ENCODE results near the gene TP53I3.
A peak's percentile ranks its signal among the peaks of the same experiment; 100 is the strongest.
"Not testable (repeated sequence)": the region's sequence is repeated elsewhere in the genome, so short reads cannot be mapped to it uniquely, and the experiment has no call there.

Gene TP53I3

DNA sequence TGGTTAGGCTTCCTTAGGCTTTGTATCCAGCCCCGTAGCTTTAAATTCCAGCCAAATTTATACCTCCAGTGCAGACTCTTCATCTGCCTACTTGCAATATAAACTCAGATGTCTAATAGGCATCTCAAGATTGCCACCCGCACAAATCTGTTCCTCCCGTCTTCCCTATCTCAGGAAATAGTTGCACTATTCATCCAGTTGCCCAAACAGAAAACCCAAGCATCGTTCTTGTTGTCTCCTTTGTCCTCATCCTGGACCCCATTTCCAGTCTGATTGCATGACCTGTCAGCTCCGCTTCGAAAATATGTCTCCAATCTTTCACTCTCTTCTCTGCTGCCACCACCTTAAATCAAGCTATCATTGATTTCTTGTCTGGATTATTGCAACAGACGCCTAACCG is 32.8 kb downstream of the TP53I3 start:
- DNase-seq = no peak

DNA sequence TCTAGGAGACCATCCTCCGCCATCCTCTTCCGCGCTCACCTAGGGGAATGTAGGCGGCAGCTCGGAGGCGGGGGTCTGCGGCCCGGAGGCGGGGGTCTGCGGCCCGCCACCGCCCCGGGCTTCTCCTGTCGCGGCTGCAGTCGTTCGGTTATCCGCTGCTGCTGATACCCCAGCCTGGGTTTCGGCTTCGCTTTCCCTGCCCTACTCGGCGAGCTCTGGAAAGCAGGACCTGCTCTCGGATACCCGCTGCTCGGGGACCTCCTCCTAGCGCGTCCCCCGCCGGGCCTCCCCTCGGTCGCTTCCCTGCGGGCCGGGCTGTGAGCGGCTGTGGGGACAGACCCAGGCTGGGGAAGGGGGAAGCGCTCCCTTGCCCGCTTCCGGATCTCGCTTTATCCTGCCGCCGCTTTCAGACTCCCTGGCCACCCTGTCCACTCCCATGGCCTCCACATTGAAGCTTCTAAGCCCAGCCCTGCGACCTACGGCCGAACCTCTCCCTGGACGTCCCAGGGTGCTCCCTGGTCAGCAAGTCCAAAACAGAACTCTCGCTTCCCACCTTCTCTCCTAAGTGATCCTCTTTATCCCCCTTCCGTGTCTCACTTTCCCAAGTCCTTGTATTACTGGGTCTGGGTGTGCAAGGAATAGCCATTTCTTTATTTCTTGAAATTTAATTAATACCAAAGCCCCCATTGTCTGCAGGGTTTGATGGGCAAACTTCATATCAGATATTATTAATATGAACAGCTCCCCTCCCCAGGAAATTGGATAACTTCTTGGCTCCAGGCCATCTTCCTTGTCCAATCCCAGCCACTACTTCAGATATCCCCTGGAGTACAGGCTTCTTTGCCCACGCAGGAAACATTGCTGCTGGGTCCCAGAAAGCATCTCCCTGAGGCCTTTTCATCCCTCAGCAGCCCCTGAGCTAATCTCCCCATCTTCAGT is 34.3 kb downstream of the TP53I3 start:
- no peak for DNase-seq

DNA sequence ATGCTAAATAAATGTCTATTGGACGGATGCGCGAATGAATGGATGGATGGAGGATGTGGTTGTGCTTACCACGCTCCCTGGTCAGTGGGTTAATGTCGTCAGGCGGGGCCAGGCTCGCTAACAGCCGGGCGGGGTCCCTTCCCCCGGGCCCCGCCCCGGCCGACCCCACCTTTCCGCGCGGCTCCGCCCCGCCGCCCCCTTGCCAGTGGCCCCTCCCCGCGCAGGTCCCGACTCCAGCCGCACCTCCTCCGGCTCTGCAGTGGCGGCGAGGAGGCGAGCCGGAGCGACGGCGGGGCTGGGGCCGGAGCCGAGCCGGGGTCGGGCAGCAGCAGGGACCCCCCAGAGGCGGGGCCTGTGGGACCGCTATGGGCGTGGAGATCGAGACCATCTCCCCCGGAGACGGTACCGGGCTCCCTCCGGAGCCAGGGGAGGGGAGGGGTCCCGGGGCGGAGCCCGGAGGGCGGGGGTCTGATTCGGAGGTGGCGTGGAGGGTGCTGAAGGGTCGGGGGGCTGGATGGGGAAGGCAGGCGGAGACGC is 35.1 kb downstream of the TP53I3 start, which contains the start of gene FKBP1B:
TSS of gene FKBP1B (plus strand) at position 257 of the 537 bp plus-strand sequence. CDS start at position 366, 109 bp downstream.
- no peak for DNase-seq

DNA sequence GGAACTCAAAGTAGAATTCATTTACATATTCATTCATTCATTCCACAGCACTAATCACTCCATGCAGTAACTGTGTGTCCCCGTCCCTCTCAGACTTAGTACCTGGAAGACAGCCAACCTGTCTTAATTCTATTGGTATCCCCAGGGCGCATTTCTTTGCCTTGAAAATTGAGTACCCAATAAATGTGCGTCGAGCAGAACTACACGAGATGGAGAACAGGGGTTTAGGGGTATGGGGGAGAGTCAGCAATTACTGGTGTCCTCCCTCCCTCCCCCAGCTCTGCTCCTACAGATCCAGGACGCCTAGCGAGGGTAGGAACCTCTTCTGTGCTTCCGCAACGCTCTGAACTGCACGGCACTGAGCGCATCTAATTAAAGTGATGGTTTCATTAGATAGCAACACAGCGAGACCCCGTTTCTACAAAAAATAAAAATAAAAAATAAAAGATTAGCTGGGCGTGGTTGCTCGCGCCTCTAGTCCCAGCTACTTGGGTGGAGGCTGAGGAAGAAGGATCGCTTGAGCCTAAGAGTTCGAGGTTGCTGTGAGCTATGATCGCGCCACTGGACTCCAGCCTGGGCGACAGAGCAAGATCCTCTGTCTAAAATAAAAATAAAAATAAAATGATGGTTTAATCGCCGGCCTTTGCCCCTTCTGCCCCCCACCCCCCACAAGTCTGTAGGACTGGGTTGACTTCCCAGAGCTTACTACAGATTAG is 35.7 kb downstream of the TP53I3 start:
- DNase-seq = no peak

DNA sequence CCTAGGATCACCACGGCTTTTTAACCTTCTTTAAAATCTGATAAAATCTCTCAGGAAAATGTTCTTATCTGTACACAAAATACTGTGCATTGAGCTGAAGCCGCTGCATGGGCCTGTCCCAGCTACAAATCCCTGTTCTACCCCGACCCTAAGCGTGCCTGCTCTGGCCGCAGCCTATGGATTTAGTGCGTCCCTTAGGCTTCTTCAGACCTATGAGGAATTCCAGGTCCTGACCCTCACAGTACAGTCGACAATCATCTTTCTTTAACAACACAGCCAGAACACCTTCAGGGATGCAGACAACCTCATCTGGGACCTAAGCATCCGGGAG is 37.0 kb downstream of the TP53I3 start:
- DNase-seq = no peak

DNA sequence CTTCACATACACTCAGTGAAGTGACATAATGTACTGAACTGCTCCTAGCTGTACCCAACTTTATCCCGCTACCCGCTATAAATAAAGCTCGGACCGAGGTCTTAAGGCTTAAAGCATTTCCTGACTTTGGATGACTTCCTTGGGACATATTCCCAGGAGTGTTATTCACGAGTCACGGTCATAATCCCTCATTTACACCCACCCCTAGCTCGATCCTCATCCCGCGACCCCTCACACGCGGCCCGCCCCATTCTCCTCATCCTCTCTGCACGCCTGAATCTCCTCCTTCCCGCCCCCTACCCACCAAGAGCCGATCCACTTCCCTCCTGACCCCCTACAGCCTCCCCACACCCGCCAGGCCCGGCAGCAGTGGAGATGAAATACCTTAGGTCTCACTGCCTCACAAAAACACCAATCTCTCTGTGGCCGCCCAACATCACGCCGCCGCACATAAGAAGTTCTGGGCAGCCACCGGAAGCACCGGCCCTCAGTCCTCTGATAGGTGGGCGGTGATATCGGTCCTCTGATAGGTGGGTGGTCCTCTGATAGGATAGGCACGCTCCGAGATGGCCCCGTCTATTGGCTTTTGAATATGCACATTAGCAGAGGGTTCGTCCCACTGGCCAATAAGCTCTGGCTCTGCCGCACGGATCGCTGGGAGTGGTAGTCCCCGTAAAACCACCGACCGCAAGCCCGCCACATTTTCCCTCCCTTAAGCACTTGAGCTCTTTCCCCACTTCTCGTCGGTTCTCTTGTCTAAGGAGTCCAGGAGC is 37.5 kb downstream of the TP53I3 start, which contains the start of gene WDCP:
TSS of gene WDCP (minus strand) at position 462 of the 773 bp plus-strand sequence. CDS start 7,897 bp downstream, outside the sequence.
- peak; percentile 99 for DNase-seq

- no peak for DNase-seq
These were observed 38.1 kb downstream of the TP53I3 start for GRCh38 chr2:24046599-24046929.

- DNase-seq = no peak
These were observed 38.8 kb downstream of the TP53I3 start for GRCh38 chr2:24045511-24046508.

- not testable (repeated sequence) for DNase-seq
These were observed 41.5 kb downstream of the TP53I3 start for GRCh38 chr2:24043133-24043532.

DNA sequence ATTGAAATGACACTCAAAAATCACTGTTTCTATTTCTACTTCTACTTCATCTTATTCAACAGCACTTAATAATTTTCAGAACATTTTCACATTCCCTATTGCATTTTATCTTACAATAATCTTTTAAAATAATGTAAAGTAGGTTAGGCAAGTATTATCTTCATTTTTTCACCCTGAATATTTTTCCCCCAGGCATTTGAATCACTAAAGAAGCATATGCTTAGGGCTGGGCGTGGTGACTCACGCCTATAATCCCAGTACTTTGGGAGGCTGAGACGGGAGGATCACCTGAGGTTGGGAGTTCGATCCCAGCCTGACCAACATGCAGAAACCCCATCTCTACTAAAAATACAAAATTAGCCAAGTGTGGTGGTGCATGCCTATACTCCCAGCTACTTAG is 44.1 kb downstream of the TP53I3 start:
- DNase-seq = no peak

DNA sequence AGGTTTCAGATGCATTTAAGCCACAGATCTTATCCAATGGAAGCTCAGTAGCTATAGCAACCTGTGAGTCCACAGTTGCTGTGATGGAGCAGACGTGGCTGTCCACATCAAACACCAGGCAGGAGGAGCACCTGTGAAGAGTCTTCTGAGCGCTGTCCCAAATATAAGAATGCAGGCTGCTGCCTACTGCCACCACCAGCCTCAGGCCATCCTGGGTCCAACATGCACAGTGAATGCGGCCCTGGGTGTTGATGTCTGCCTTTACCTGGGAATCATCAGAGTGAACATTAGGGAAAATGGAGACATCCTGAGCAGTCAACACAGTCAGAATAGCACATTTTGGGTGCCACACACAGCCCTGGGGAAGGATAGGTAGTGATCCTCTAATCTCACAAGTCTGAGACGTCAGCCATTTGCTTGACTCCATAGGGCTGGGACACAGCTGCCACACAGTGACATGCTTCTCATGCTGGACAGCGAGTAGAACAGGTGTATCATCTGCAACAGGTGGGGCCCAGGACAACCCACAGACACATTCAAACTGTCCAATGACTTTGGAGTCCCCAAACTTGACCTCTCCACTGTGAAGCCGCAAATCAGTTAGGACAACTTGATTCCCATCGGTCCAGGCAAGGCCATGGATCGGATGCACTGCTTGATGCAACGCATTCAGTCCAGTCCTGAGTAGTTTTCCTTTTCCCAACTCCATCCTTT is 45.7 kb downstream of the TP53I3 start:
- DNase-seq = no peak
